GM10266 (cell line): ENCODE measurements around the gene SGPL1.

Source experiments
- DNase-seq: peaks from one replicate; pipeline ENCODE4 v3.0.0; 2012; ENCODE audit errors: extremely low spot score
- CTCF ChIP-seq: IDR thresholded peaks from 2 replicates; pipeline ENCODE4 v1.5.1; 2012; ENCODE audit warnings: mild to moderate bottlenecking, low read depth; ENCODE audit not compliant: control insufficient read depth, insufficient read depth; ENCODE audit errors: missing control alignments

SGPL1 gene

GRCh38 chr10:70807556-70807955 is 8.2 kb upstream of the SGPL1 start:
- no peak for DNase-seq
- TF ChIP-seq CTCF = no peak

- TF ChIP-seq CTCF = no peak
- DNase-seq = no peak
These were observed 6.6 kb upstream of the SGPL1 start for GRCh38 chr10:70809011-70809611.

GRCh38 chr10:70809726-70810125 is 6.0 kb upstream of the SGPL1 start:
- DNase-seq = no peak
- no peak for TF ChIP-seq CTCF

- DNase-seq = no peak
- no peak for TF ChIP-seq CTCF
These were observed 4.8 kb upstream of the SGPL1 start for GRCh38 chr10:70810967-70811366.

- no peak for DNase-seq
- TF ChIP-seq CTCF = no peak
These were observed 3.9 kb upstream of the SGPL1 start for GRCh38 chr10:70811881-70812280.

GRCh38 chr10:70812814-70813213 is 2.9 kb upstream of the SGPL1 start:
- TF ChIP-seq CTCF = no peak
- no peak for DNase-seq

- no peak for DNase-seq
- TF ChIP-seq CTCF = no peak
These were observed 1.6 kb upstream of the SGPL1 start for GRCh38 chr10:70814126-70814525.
